ENCODE measurements around the gene SPEG.

The SPEG gene

DNA sequence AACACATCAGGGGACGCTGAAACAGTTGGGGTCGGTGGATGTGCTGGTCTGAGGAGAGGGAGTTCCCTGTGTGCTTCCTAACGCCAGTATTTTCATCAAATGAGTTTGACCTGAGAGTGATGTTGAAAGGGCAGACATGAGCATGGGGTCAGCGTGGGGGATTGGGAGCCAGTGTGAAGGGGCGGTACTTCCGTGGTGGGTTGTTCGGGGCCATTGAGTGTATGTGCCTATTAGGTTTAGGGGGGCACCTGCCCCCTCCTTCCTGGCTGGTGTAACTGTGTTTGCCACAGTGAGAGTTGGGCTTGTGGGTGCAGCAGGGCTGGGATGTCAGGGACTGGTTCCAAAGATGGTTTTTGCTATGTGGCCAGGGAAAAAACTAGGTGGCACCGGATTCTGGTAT is 24.4 kb downstream of the SPEG start:
- no peaks in the 10 kb centered on the region for H3K36me3 ChIP-seq (ENCODE audit: insufficient read depth, low read length)
- no peak overlapping the region for H3K27ac ChIP-seq (ENCODE audit: low read depth, low read length, poor library complexity, severe bottlenecking)
- H3K4me2 ChIP-seq (ENCODE audit: low read length), result no peak overlapping the region
- no peaks in the 10 kb centered on the region for H3K79me2 ChIP-seq (ENCODE audit: insufficient read depth, low read length)
- H3K9me3 ChIP-seq (ENCODE audit: low read length), result no peaks in the 10 kb centered on the region
- H3K9me2 ChIP-seq (ENCODE audit: low read depth, low read length), result no peaks in the 10 kb centered on the region
- H4K20me1 ChIP-seq (ENCODE audit: insufficient read depth, low read length), result no peaks in the 10 kb centered on the region
- H3F3A ChIP-seq (ENCODE audit: insufficient read depth, low read length), result no peaks in the 10 kb centered on the region
- H3K9ac ChIP-seq (ENCODE audit: low read length), result no peak overlapping the region
- no peak for TF ChIP-seq EZH2 (IDR thresholded peaks at IDR 0.05; ENCODE audit: borderline replicate concordance, low read length)
- no peak for TF ChIP-seq CTCF (IDR thresholded peaks at IDR 0.05; ENCODE audit: low read length)
- no peaks in the 10 kb centered on the region; the same call in 1 of the 2 replicates for H3K27me3 ChIP-seq (ENCODE audit: insufficient read depth, low read length)
- H2AFZ ChIP-seq (ENCODE audit: low read length), result no peak overlapping the region
- no peak overlapping the region for H3K4me3 ChIP-seq (ENCODE audit: low read depth, low read length, poor library complexity, severe bottlenecking)
- no peaks in the 10 kb centered on the region for H3K4me1 ChIP-seq (ENCODE audit: insufficient read depth, low read length, severe bottlenecking)

DNA sequence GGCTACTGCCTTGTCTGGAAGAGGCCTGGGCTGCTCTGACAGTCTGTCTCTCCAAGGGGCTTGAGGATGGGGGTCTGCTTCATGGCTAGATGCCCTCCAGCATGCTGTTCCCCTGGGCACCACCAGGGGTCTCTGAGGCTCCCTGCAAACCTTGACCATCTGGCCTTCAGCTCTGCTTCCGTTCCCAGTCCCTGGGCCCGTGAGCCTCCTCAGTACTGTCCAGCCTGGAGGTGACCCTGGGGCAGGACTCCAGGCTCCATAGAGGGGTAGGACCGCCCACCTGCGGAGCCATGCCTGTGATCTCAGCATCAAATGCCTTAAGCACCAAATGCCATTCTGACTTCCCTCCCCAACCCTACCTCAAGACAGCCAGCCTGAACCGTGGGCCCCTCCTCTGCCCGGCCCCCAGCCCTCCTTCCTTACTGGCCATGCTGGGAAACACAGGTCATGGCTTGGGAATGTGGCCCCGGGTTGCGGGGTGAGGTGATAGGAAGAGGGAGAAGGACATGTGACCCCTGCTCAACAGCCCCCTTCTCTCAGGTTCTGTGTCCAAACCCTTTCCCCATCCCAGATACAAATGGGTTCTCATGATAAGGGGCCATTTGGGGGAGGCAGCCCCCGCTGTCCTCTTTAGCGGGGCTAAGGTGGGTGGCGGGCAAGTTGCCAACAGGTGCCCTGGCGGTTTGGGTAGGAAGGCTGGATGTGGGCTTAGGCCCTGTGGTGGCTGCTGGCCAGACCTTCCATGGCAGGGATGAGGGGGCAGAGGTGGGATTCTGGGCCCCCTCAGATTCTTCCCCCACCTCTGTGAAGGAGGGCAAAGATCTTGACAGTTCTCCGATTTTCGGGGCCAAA is 25.0 kb downstream of the SPEG start:
- Histone ChIP-seq H3K79me2 (ENCODE audit: insufficient read depth, low read length) (no peaks in the 10 kb centered on the region), H3K27me3 (ENCODE audit: insufficient read depth, low read length) (no peaks in the 10 kb centered on the region; the same call in 1 of the 2 replicates), H3K4me3 (ENCODE audit: low read depth, low read length, poor library complexity, severe bottlenecking) (no peak overlapping the region), H4K20me1 (ENCODE audit: insufficient read depth, low read length) (no peaks in the 10 kb centered on the region), H3K36me3 (ENCODE audit: insufficient read depth, low read length) (no peaks in the 10 kb centered on the region), H3K9ac (ENCODE audit: low read length) (no peak overlapping the region), H3F3A (ENCODE audit: insufficient read depth, low read length) (no peaks in the 10 kb centered on the region), H3K9me3 (ENCODE audit: low read length) (no peaks in the 10 kb centered on the region), H2AFZ (ENCODE audit: low read length) (no peak overlapping the region), H3K27ac (ENCODE audit: low read depth, low read length, poor library complexity, severe bottlenecking) (no peak overlapping the region), H3K4me1 (ENCODE audit: insufficient read depth, low read length, severe bottlenecking) (no peaks in the 10 kb centered on the region), H3K9me2 (ENCODE audit: low read depth, low read length) (no peaks in the 10 kb centered on the region), H3K4me2 (ENCODE audit: low read length) (no peak overlapping the region)
- peak; percentile 77 for TF ChIP-seq CTCF (IDR thresholded peaks at IDR 0.05; ENCODE audit: low read length)
- no peak for TF ChIP-seq EZH2 (IDR thresholded peaks at IDR 0.05; ENCODE audit: borderline replicate concordance, low read length)

- no peak overlapping the region for H3K27ac ChIP-seq (ENCODE audit: low read depth, low read length, poor library complexity, severe bottlenecking)
- no peak overlapping the region for H3K9ac ChIP-seq (ENCODE audit: low read length)
- H3K36me3 ChIP-seq (ENCODE audit: insufficient read depth, low read length), result no peaks in the 10 kb centered on the region
- H3F3A ChIP-seq (ENCODE audit: insufficient read depth, low read length), result no peaks in the 10 kb centered on the region
- H2AFZ ChIP-seq (ENCODE audit: low read length), result no peak overlapping the region
- no peak overlapping the region for H3K4me2 ChIP-seq (ENCODE audit: low read length)
- H3K4me3 ChIP-seq (ENCODE audit: low read depth, low read length, poor library complexity, severe bottlenecking), result no peak overlapping the region
- no peaks in the 10 kb centered on the region for H3K9me2 ChIP-seq (ENCODE audit: low read depth, low read length)
- no peaks in the 10 kb centered on the region; the same call in 1 of the 2 replicates for H3K27me3 ChIP-seq (ENCODE audit: insufficient read depth, low read length)
- H3K79me2 ChIP-seq (ENCODE audit: insufficient read depth, low read length), result no peaks in the 10 kb centered on the region
- no peaks in the 10 kb centered on the region for H4K20me1 ChIP-seq (ENCODE audit: insufficient read depth, low read length)
- no peak for TF ChIP-seq EZH2 (IDR thresholded peaks at IDR 0.05; ENCODE audit: borderline replicate concordance, low read length)
- no peak for TF ChIP-seq CTCF (IDR thresholded peaks at IDR 0.05; ENCODE audit: low read length)
- H3K9me3 ChIP-seq (ENCODE audit: low read length), result no peaks in the 10 kb centered on the region
- no peaks in the 10 kb centered on the region for H3K4me1 ChIP-seq (ENCODE audit: insufficient read depth, low read length, severe bottlenecking)
These were observed 25.8 kb downstream of the SPEG start for GRCh38 chr2:219460424-219460926.

Measured in OCI-LY1 (cell line).